ENCODE data around the gene TMEM200B.
"Not testable (repeated sequence)": the region's sequence is repeated elsewhere in the genome, so short reads cannot be mapped to it uniquely, and the experiment has no call there.

Gene TMEM200B

DNA sequence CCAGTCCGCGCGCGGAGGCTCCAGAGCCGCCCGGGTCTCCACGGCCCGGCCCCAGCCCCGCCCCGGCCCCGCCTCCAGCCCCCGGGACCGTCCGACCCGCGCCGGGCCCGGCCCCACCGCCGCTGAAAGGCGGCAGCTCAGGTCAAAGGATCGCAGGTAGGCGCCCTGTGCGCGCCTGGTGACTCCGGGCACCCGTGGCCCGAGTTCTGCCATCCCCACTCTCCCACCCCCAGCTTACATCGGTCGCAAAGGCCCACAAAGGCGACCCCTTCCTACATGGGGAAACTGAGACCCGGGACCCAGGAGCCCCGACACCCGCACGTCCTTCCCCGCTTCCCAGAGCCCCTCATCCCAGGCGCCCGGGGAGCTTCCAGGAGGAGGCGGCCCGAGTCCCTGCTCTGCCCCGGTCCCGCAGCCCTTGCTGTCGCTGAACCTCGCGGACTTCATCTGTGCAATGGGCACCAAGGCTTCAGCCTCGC, at the start of gene TMEM200B:
TMEM200B (minus strand) TSS at position 17 of the 479 bp plus-strand sequence. CDS start 2,075 bp downstream, outside the sequence.
- DNase-seq, result no peak

DNA sequence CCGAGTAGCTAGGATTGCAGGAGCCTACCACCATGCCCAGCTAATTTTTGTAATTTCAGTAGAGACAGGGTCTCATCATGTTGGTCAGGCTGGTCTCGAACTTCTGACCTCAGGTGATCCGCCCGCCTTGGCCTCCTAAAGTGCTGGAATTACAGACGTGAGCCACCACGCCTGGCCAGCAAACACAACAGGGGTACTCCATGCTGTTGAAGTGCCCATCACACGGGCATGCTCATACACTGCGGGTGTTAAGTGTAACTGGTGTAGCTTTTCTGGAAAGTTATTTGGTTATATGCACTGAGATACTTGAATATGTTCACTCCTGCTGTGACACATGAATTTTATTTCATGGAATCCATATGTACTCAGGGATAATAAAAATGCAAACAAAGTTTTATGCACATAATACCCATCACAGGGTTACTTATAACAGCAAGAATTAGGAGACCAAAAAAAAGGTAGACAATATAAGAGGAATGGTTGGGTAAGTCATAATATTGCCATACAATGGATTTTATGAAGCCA, 48.8 kb upstream of the TMEM200B start:
- no peak for DNase-seq

DNA sequence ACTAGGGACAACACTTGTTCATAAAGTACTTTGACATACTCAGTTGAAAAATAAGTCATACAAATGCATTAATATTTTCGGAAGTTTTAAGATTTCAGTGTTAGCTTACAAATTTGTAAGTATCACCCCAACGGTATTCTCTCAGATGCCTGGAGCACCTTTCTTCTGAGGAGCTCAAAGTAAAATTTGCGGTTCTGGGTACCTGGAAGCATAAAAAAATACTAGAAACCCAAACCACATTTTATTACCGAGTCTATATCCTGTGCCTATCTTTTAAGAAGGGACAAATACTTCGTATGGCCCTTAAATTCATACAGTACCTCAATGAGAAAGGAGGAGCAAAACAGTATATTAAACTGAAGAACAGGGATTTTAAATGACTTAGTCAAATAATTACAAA, 47.8 kb upstream of the TMEM200B start:
- DNase-seq, result no peak

DNA sequence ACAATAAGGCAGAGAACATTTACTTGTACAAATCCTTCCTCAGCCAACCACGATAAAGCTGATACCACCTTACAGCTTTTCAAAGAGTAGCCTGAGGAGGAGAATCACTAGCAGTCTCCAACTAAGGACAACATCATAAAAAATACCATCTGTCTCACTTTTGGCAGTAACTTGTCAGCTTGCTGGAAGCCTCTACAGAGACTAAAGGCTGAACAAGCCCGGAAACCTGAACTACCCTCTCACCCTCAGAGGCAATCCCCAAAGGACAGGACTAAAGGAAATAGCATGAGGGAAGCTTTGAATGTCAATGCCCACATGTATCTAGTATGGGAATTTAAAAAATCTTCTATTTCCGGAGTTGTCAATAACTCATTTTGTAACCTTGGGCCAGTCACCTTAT, 47.4 kb upstream of the TMEM200B start:
- no peak for DNase-seq

DNA sequence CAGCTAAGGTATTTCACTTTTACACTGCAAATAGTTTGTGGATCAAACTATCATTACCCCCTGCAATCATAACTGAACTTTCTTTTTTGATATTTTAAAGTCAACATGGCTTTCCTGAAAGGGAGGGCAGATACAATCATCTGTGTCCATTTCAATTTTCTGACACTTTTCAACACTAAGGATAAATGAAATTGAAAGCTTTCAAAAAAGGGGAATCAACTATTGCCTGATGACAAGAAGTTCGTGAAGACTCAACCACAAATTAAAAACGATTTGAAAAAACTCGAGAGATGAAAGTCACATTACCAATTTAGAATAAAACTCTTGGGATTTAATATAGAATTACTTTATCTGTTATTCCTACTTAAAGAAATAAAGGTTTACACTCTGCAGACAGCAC, 46.3 kb upstream of the TMEM200B start:
- peak; percentile 20 for DNase-seq

DNA sequence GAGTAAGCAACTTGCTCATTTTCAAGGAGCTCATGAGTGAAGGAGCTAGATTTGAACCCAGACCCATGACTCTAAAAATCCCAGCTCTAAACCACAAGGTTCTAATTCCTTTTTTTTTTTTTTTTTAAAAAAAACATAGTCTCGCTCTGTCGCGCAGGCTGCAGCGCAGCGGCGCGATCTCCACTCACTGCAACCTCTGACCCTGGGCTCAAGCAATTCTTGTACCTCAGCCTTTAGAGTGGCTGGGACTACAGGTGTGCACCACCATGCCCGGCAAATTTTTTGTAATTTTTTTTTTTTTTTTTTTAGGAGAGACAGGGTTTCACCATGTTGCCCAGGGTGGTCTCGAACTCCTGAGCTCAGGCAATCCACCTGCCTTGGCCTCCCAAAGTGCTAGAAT, 44.2 kb upstream of the TMEM200B start:
- DNase-seq, result no peak

DNA sequence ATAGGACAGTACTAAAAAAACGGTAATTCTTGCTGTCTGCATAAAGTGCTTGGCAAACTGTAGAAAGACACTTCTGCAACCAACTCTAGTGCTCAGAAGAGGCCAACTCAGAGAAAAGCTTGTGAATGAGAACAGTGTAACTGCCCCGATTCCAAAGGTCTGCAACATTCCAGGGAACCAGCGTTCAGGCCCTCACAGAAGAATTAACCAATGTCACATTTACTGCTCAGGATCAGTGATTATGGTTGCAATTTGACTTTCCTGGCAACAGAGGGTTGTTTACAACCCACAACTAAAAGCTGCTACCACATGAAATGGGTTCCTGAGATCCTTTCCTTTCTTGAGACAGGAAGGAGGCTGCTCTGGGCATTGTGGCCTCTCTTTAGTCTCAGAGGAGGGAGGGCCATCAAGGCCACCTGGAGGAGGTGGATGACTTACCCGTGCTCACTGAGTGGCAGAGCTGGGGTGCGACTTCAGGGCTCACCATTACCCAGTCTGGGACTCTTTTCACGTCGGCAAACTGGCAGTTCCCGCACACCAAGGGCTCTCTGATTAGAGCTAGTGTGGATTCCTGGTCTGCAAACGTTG, 42.7 kb upstream of the TMEM200B start:
- no peak for DNase-seq

DNA sequence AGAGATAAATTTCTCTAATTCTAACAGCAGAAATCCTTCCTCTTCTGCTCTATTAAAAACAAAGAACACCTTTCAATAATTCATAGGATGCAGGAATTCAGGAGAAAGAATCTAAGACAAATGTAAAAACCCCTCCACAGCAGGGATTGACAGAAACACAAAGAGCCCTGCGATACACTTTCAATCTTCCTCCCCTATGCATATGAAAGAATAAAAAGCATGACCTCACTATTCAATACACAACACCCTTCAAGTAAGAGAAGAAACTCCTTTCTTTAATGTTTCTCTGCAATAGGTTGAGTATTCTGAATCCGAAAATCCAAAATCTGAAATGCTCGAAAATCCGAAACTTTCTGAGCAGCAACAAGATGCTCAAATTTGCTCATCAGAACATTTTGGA, 40.9 kb upstream of the TMEM200B start:
- DNase-seq, result no peak

DNA sequence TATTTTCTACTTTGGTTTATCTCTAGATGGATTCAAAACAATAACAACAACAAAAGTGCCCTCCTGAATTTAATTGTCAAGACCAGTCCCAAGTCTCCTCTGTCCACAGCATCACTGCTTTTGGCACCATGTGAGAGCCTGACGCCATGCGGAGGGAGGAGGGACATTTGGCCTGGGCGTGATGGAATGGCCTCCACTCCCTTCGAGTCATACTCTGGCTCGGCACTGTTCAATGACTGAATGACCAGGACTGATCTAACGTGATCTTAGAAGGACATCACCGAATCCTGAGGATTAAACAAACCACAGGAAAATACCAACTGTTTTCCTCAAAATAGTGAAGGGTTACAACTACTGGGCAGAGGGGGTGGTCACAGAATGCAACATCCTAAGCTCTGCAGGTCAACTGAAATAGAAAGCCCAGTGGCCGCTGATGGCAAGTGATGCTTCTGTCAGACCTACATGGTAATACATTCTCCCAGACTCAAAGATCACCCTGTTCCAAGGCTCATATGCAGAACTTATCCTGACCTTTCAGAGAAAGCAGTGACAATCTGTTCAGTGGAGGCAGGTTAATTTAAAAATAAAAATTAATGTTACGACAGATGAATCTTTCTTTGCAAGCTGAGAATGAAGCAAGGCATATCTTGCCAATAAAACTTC, 38.9 kb upstream of the TMEM200B start:
- no peak for DNase-seq

DNA sequence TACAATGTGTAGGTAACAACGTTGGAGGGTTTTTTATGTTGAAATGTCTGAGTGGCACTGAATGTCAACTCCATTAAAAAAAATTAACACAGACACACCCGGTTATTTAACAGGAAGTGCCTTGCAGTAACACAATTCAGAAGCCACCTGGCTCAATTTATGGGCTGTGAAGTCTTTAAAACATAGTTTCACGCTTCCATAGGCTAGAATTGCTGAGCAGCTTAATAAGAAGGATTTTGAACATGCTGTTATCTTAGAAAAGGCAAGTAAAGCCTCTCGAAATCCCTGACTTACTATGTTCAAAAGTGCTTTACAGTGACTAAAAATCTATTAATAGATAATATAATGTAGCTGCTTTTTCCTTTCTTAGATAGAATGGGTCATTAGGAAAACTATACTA, 38.3 kb upstream of the TMEM200B start:
- DNase-seq, result no peak

DNA sequence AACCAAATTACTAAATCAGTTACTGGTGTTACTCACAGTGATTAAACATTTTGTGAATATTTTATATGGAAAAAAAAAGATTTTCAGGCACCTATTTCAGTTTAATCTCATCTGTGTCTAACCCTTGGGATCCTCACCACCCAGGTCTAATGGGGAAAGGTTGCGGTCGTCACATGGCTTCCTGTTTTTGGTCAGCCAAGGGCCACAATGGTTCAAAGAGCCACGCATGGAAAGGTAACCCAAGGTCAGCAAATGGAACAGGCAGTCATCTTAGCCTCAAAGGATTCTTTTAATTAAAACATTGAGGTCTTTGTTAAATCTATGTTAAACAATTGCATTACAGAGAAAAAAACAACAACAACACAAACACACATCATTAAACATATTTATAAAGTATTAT, 36.1 kb upstream of the TMEM200B start:
- DNase-seq, result no peak

DNA sequence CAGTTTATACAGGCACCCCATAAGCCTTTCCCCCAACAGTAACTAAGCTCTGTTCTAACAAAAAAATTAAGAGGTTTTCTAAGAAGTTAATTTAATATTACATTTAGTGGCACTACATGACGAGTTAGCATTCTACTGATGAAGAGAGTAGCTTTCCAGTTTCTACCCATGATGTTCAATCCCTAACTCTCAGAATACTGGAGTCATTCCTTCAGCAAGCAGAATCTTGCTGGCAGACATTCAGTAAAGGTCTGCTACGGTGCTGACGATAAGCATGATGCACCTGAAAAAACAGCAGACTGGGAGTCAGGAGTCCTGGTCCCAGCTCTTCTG, 33.5 kb upstream of the TMEM200B start:
- DNase-seq, result no peak

DNA sequence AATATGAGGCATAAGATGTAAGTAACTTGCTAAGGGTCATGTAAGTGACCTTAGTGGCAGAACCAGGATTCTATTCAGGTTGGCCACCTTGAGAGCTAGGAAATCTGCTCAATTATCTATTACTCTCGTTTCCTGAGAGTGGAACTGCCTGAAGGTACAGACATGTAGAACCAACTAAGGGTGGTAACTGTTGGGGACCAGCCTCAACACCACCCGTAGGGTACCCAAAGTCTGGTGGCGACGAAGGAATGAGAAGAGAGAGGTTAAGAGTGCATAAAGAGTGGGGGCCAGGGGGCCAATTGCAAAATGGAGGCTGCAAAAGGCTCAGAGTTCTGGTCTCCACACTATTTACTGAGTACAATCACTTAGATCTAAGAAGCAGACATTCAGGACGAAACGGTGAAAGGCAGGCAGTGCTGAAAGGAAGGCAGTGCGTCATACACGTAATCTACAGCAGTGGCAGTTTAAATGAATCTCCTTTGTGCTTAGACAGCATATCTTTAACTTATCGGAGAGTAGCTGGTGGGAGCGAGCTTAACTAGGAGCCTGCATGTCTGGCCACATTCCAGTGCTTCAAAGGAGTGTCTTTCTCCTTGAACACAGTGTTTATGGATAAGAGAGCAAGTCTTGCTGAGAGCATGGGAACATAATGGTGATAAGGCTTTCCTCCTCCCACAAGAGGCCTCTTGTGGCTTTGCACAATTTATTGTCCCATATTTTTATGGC, 33.0 kb upstream of the TMEM200B start:
- no peak for DNase-seq

DNA sequence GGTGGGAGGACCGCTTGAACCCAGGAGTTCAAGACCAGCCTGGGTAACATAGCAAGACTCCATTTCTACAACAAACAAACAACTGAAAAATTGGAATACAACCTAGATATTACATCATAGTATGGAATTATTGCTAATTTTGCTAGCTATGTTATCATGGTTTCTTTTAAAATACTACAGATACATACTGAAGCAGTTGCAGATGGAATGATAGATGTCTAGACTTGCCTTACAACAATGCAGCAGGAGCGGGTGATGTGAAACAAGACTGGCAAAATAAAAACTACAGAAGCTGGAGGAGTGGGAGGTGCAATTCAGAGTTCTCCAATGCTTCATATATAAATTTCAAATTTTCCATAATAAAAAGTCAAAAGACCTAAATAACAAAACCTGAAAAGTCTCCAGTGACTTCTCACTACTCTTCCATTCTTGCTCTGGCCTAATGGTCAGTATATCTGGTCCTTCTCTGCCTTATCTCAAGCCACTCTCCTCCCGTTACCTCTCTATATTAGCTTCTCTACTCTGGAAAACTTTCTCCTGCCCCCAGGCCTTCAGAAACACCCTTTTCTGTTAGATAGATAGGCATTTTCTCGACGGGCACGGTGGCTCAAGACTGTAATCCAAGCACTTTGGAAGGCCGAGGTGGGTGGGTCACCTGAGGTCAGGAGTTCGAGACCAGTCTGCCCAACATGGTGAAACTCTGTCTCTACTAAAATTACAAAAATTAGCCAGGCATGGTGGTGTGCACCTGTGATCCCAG, 28.5 kb upstream of the TMEM200B start:
- no peak for DNase-seq

DNA sequence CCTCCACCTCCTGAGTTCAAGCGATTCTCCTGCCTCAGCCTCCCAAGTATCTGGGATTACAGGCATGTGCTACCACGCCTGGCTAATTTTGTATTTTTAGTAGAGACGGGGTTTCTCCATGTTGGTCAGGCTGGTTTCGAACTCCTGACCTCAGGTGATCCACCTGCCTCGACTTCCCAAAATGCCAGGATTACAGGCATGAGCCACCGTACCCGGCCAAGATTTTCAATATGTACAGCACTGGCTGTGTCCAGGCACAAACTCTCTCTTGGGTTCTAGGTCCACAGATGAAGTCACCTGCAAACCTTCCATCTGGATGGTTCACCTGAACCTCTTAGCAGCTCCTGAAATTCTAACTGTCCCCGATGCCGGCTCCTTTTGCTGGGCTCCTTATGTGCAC, 26.6 kb upstream of the TMEM200B start:
- not testable (repeated sequence) for DNase-seq

DNA sequence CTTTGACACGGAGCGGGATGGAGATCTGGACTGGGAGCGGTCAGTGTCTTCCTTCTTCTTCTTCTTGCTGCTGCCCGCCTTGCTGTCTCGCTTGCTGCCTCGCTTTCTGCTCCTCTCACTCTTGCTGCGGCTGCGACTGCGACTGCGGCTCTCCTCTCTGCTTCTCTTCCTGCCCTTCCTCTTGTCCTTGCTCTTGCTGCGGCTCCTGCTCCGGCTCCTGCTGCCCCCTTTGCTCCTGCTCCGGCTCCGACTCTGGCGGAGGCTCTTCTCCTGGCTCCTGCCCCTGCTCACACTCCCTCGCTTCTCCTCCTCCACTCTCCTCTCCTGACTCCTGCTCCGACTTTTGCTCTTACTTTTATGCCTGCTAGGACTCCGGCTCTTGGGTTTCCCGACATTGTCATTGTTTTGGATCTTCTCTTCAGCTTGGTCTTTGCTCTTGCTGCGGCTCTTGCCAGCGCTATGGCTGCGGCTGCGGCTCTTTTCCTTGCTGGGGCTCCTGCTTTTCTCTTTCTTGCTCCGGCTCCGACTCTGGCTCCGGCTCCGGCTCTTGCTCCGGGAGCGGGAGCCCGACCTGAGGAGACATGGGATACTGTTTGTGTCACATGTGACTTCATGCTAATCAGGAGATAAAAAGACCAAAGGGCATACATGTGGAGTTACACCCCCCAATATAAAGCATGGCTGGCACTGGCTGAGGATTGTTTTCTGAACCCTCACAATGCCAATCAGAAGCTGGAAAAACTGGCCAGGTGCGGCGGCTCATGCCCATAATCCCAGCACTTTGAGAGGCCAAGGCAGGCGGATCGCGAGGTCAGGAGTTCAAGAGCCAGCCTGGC, 25.2 kb upstream of the TMEM200B start:
- DNase-seq, result no peak

DNA sequence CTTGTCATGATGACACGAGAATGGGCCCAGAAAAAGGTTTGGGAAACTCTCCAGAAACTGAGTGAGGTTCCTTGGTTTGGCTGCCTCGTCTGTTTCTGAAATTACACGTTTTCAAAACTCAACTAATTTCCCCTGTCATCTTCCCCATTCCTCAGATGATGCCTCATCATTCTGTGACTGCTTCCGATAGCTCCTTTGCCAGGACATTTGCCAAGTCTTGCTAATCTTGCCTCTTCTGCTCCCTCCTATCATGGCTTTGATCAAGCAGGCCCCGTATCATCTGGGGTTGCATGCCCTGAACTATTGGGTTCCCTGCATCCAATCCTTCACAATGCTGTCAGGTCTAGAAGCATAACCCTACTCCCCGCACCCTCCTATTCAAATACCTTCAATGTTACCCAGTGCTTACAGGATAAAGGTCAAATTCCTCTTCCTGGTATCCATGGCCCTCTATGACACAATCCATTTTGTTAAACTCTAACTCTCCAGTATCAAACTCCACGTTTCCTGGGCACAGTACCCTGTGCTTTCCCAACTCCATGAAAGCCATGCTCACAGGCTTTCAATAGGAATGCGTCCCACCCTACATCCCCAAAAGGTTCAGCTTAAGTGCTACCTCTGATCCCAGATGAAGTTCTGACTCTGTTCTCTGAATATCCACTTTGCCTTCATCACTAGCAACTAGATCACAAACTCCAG, 22.2 kb upstream of the TMEM200B start:
- no peak for DNase-seq

DNA sequence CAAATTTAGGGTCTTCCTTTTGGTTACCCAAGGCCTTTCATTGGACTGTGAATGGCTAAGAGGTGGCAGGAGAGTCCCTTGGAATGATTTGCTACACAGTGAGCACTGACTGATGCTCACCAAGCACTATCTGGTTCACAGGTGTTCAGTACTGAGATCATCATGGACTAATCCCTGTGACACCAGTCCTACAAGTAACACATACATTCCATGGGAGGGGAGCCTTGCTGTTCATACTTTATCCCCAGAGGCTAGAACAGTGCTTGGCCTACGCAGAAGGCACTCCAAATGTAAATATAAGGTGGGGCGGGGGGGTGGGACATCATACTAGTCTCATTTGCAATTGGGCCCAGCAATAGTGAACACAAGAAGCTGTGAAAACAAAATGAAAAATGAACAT, 20.5 kb upstream of the TMEM200B start:
- DNase-seq, result no peak

DNA sequence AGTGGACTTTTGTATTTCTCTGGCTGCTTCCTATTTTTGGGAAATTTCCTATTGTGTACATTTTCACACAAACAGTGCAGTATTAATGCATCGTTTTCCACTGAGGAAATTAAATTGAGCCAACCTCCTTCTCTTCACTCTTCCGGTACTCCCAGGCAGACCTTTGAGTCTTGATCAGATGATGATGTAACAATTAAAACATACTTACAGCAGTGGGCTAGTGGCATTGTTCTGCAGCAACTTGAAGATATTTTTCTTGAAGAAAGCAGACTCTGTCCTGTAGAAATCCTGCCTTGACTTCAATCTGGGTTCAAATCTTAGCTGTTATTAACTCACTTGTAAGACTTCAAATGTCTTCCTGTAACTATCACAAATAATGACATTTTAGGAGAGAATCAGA, 19.0 kb upstream of the TMEM200B start:
- DNase-seq, result no peak

DNA sequence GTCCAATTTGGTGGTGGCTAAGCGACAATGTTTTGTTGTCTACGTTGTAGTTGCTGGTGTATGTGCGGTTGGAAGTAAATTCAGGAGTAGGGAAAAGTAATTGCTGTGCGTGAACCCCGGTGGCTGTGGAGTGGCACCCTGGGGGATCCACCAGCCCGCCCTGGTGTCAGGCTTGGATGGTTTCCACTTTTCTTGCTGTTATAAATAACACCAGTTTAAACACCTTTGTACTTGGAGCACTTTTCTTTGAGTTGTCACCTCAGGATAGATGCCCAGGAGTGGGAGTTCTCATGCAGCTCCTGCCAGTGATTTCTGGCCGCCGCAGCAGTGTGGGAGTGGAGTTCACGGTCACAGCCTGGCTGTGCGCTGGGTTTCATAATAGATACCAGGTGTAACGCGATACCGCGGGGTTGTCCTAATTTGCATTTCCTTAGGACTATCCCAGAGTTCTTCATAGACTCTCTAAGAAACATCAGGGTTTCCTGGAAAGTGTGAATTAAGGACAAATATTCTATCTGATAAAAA, 12.8 kb upstream of the TMEM200B start:
- no peak for DNase-seq

DNA sequence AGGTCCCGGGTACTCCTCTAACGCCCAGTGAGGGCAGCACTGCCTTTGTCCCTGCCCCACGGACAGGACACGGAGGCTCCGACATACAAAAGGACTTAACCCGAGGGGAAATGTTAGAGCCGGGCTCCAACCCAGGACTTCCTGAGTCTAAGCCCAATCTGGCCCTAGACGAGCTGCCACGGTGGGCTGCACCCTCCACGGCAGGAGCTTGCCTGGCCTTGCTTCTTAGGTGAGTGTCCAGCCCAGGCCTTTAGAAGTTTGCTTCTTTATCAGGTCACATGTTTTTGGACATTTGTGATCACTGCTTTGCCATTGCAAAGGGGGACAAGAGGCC, 11.0 kb upstream of the TMEM200B start:
- no peak for DNase-seq

Data from MV-4-11 (cell line).